Tibial nerve (tissue), 4 donors: ENCODE results near the gene CAMTA1. TPM values are rescaled to one million over a fixed set of nuclear protein-coding genes. Genes with fewer than 3 reads are reported as not detected.

ENCODE experiments used
- DNase-seq, 2 donors: peaks; one replicate each; pipeline ENCODE4 v3.0.0-alpha.2; 2019; ENCODE audit warnings: low spot score in 2 of 2
- H3K27ac ChIP-seq, 4 donors: fragments of 200-600 bp; sonication (generic) in 3 of 4; one replicate each; pipeline ENCODE4 v1.5.1; 2017 to 2019; ENCODE audit warnings: mild to moderate bottlenecking in 1 of 4
- H3K27me3 ChIP-seq, 2 donors: fragments of 200-600 bp; sonication (generic) in 1 of 2; one replicate each; pipeline versions ENCODE4 v1.5.1 to v1.6.0; 2017 to 2019
- H3K36me3 ChIP-seq, 3 donors: fragments of 200-600 bp; sonication (generic); one replicate each; pipeline ENCODE4 v1.5.1; 2018 to 2019
- H3K4me1 ChIP-seq, 4 donors: fragments of 200-600 bp; sonication (generic) in 3 of 4; one replicate each; pipeline ENCODE4 v1.5.1; 2017 to 2019
- H3K4me3 ChIP-seq, 4 donors: fragments of 200-600 bp; sonication (generic) in 3 of 4; one replicate each; pipeline ENCODE4 v1.5.1; 2017 to 2019; ENCODE audit warnings: mild to moderate bottlenecking in 1 of 4, moderate library complexity in 1 of 4
- H3K9me3 ChIP-seq, 4 donors: fragments of 200-600 bp; sonication (generic) in 3 of 4; one replicate each; pipeline ENCODE4 v1.5.1; 2017 to 2019
- EP300 ChIP-seq, 2 donors: sonication (generic); formaldehyde crosslinking; IDR thresholded peaks; one replicate each; pipeline ENCODE4 v1.6.1; 2017; ENCODE audit warnings: antibody characterized with exemption in 2 of 2, mild to moderate bottlenecking in 1 of 2
- POLR2A ChIP-seq, 2 donors: fragments of 450-650 bp; IDR thresholded peaks; one replicate each; pipeline ENCODE4 v1.6.1; 2017; ENCODE audit warnings: antibody characterized with exemption in 2 of 2, mild to moderate bottlenecking in 2 of 2, moderate library complexity in 2 of 2
- WGBS, 2 donors: methylation state at CpG; one replicate each; pipeline ENCODE4 v1.1.5; 2018; 5-methylcytosine and 5-hydroxymethylcytosine counted together
- total RNA-seq, 4 donors: library from RNA; depleted of rRNA; stranded (reverse); fragments of >200 nt; gene quantifications; one replicate each; pipeline ENCODE4 v1.1.0, GENCODE V29; 2016
- TF ChIP-seq, protein P1 (sequence below), 5 experiments: fragments of 200-600 bp in 3 of 5; fragments of 450-650 bp in 2 of 5; sonication (generic) in 3 of 5; IDR thresholded peaks; one replicate each; pipeline ENCODE4 v1.5.1; 2016 to 2019; ENCODE audit warnings: antibody characterized with exemption in 5 of 5, mild to moderate bottlenecking in 3 of 5, moderate library complexity in 2 of 5

Gene CAMTA1
- total RNA-seq, 4 donors from 2014 or later: 41.8 to 104 (median 87.2) TPM

DNA sequence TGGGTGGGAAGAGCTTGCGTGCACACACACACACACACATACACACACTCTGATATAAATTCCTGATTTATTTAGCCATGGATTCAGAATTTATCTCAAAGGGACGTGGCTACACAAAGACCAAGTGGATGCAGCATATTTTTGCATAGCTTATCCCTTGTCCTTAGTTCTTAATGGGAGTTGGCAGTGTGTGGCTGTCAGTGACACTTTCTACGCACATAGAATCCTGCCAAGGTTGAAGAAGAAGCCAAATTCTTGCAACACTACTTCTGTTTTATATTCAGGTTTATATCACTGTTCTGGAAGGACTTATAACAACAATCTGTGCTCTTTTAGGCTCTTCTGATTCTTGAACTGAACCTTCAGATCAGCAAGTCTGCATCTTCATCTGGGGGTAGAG is 292.7 kb downstream of the CAMTA1 start:
- peaks cover 0 to 25% (median 4%) of the 10 kb centered on the region in 4 donors for H3K9me3 ChIP-seq

DNA sequence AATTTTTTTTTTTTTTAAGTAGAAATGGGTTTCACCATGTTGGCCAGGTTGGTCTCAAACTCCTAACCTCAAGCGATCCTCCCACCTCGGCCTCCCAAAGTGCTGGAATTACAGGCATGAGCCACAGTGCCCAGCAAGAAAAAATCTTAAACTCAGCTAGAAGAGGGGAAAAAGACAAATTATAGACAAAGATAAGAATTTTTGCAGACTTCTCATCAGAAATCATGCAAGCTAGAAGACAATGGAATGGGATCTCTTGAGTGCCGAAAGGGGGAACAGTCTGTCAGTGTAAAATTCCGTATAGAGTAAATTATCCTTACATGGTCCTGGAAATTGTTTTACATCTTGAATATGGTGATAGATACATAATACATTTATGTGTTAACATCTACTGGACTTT is 294.4 kb downstream of the CAMTA1 start:
- Histone ChIP-seq H3K4me1 (no peaks in the 10 kb centered on the region), H3K36me3 (no peaks in the 10 kb centered on the region), H3K4me3 (no peak overlapping the region), H3K27ac (no peak overlapping the region), H3K9me3 (peaks cover 0 to 25% (median 4%) of the 10 kb centered on the region in 4 donors), H3K27me3 (no peaks in the 10 kb centered on the region)
- 93 to 95% methylated on average over 4 of the region's 4 CpGs for WGBS, 2 donors
- no peak for TF ChIP-seq EP300 (IDR thresholded peaks at IDR 0.05)
- TF ChIP-seq POLR2A (IDR thresholded peaks at IDR 0.05): no peak
- TF ChIP-seq, protein P1, sequence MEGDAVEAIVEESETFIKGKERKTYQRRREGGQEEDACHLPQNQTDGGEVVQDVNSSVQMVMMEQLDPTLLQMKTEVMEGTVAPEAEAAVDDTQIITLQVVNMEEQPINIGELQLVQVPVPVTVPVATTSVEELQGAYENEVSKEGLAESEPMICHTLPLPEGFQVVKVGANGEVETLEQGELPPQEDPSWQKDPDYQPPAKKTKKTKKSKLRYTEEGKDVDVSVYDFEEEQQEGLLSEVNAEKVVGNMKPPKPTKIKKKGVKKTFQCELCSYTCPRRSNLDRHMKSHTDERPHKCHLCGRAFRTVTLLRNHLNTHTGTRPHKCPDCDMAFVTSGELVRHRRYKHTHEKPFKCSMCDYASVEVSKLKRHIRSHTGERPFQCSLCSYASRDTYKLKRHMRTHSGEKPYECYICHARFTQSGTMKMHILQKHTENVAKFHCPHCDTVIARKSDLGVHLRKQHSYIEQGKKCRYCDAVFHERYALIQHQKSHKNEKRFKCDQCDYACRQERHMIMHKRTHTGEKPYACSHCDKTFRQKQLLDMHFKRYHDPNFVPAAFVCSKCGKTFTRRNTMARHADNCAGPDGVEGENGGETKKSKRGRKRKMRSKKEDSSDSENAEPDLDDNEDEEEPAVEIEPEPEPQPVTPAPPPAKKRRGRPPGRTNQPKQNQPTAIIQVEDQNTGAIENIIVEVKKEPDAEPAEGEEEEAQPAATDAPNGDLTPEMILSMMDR (IDR thresholded peaks at IDR 0.05): no peak
- no peak for DNase-seq

More for the DNA sequence above, 292.7 kb downstream of the CAMTA1 start:
- DNase-seq: no peak
- H3K4me3 ChIP-seq: no peak overlapping the region
- no peak overlapping the region for H3K27ac ChIP-seq
- WGBS, 2 donors: 83 to 86% methylated on average over 3 of the region's 3 CpGs
- H3K36me3 ChIP-seq: no peaks in the 10 kb centered on the region
- TF ChIP-seq, protein P1 (IDR thresholded peaks at IDR 0.05): no peak
- TF ChIP-seq EP300 (IDR thresholded peaks at IDR 0.05): no peak
- no peak for TF ChIP-seq POLR2A (IDR thresholded peaks at IDR 0.05)
- no peaks in the 10 kb centered on the region for H3K4me1 ChIP-seq
- H3K27me3 ChIP-seq: no peaks in the 10 kb centered on the region

DNA sequence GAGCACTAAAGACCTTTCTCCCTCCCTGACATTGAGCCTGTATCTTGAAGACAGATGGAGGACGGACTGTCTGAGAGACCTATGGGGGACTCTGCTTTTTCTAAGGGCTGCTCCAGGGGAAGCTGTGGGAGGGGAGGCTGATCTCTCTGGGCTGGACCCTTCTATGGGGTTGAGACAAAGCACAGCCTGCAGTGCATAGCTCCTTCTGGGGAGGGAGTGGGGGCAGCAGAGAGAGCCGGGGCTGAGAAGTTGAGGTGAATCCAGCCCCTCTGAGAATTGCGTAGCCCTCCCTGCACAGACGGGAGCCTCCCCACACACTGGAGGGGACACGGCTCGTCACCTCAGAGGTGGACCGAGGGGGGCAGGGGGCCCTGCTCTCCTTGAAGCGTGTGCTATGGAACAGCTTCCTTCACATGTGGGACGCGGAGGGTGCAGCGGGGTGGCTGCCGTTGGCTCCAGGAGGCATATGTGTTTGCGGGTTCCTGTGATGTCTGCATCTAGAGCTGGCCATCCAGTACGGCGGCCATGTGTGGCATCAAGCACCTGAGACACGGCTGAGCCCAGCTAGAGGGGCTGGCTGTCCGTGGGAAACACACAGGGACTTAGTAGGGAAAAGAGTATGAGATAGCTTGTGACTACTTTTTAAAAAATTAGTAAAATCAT is 299.1 kb downstream of the CAMTA1 start:
- H3K4me3 ChIP-seq: no peak overlapping the region
- DNase-seq: no peak
- no peaks in the 10 kb centered on the region for H3K4me1 ChIP-seq
- WGBS, 2 donors: 54 to 56% methylated on average over 14 to 17 of the region's 17 CpGs
- H3K27ac ChIP-seq: no peak overlapping the region
- H3K36me3 ChIP-seq: no peaks in the 10 kb centered on the region
- no peaks in the 10 kb centered on the region for H3K27me3 ChIP-seq
- no peak for TF ChIP-seq POLR2A (IDR thresholded peaks at IDR 0.05)
- TF ChIP-seq, protein P1 (IDR thresholded peaks at IDR 0.05): no peak
- no peak for TF ChIP-seq EP300 (IDR thresholded peaks at IDR 0.05)
- H3K9me3 ChIP-seq: peaks cover 0 to 18% (median 0%) of the 10 kb centered on the region in 4 donors

- TF ChIP-seq, protein P1 (IDR thresholded peaks at IDR 0.05): no peak
- no peak for TF ChIP-seq POLR2A (IDR thresholded peaks at IDR 0.05)
- TF ChIP-seq EP300 (IDR thresholded peaks at IDR 0.05): no peak
- no peak for DNase-seq
- WGBS, 2 donors: 77 to 81% methylated on average over 6 of the region's 6 CpGs
- no peaks in the 10 kb centered on the region for H3K27me3 ChIP-seq
- no peak overlapping the region for H3K4me3 ChIP-seq
- H3K4me1 ChIP-seq: no peaks in the 10 kb centered on the region
- peaks cover 0 to 7% (median 0%) of the 10 kb centered on the region in 4 donors for H3K9me3 ChIP-seq
- H3K36me3 ChIP-seq: no peaks in the 10 kb centered on the region
- H3K27ac ChIP-seq: no peak overlapping the region
Observed at GRCh38 chr1:7085521-7085920, 300.3 kb downstream of the CAMTA1 start.

DNA sequence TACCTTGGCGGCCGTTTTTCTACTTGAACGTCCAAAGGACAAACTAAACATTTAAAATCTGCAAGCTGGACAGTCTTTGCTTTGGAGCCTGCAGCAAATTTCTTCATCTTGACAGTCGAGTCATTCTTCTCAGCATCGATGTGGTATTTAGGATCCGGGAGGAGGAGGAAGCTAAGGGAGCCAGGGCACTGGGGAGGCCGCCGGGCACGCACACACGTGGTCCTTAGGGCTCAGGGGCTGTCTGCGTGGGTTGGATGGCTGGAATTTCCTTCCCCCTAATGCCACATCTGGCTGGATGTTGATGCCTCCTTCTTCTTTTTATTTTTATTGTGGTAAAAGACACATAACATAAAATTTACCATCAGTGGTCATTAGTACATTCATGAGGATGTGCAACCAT is 300.9 kb downstream of the CAMTA1 start:
- 42 to 54% methylated on average over 10 to 11 of the region's 11 CpGs for WGBS, 2 donors
- Histone ChIP-seq H3K4me3 (no peak overlapping the region), H3K27ac (no peak overlapping the region), H3K4me1 (no peaks in the 10 kb centered on the region), H3K36me3 (no peaks in the 10 kb centered on the region), H3K27me3 (no peaks in the 10 kb centered on the region), H3K9me3 (peaks cover 0 to 2% (median 0%) of the 10 kb centered on the region in 4 donors)
- TF ChIP-seq EP300 (IDR thresholded peaks at IDR 0.05) (no peak), POLR2A (IDR thresholded peaks at IDR 0.05) (no peak)
- TF ChIP-seq, protein P1 (IDR thresholded peaks at IDR 0.05): no peak
- no peak for DNase-seq
